22Rv1 (cell line): ENCODE measurements around the gene MEGF10.
"Not testable (repeated sequence)": the region's sequence is repeated elsewhere in the genome, so short reads cannot be mapped to it uniquely, and the experiment has no call there.

Source experiments
- H3K27ac ChIP-seq: fragments of 450-650 bp; 2 replicates; pipeline ENCODE4 v1.5.1; 2017
- ZFX ChIP-seq: fragments of 450-650 bp; IDR thresholded peaks from 2 replicates; pipeline ENCODE4 v1.6.1; 2017; ENCODE audit warnings: antibody characterized with exemption, borderline replicate concordance
- TF ChIP-seq, protein P1 (sequence below): fragments of 450-650 bp; IDR thresholded peaks from 2 replicates; pipeline ENCODE4 v1.5.1; 2017; ENCODE audit warnings: mild to moderate bottlenecking

Gene MEGF10

GRCh38 chr5:127308945-127309344, 18.3 kb downstream of the MEGF10 start:
- TF ChIP-seq, protein P1, sequence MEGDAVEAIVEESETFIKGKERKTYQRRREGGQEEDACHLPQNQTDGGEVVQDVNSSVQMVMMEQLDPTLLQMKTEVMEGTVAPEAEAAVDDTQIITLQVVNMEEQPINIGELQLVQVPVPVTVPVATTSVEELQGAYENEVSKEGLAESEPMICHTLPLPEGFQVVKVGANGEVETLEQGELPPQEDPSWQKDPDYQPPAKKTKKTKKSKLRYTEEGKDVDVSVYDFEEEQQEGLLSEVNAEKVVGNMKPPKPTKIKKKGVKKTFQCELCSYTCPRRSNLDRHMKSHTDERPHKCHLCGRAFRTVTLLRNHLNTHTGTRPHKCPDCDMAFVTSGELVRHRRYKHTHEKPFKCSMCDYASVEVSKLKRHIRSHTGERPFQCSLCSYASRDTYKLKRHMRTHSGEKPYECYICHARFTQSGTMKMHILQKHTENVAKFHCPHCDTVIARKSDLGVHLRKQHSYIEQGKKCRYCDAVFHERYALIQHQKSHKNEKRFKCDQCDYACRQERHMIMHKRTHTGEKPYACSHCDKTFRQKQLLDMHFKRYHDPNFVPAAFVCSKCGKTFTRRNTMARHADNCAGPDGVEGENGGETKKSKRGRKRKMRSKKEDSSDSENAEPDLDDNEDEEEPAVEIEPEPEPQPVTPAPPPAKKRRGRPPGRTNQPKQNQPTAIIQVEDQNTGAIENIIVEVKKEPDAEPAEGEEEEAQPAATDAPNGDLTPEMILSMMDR = no peak
- TF ChIP-seq ZFX = no peak
- no peak overlapping the region for H3K27ac ChIP-seq

- no peak overlapping the region for H3K27ac ChIP-seq
- TF ChIP-seq, protein P1 = no peak
- no peak for TF ChIP-seq ZFX
Measured at GRCh38 chr5:127311349-127311748, 20.8 kb downstream of the MEGF10 start.

- TF ChIP-seq, protein P1 = no peak
- TF ChIP-seq ZFX = no peak
- H3K27ac ChIP-seq = no peak overlapping the region
Measured at GRCh38 chr5:127311781-127312525, 21.4 kb downstream of the MEGF10 start.

GRCh38 chr5:127313379-127313778, 22.8 kb downstream of the MEGF10 start:
- TF ChIP-seq ZFX = no peak
- TF ChIP-seq, protein P1 = no peak
- H3K27ac ChIP-seq = no peak overlapping the region

DNA sequence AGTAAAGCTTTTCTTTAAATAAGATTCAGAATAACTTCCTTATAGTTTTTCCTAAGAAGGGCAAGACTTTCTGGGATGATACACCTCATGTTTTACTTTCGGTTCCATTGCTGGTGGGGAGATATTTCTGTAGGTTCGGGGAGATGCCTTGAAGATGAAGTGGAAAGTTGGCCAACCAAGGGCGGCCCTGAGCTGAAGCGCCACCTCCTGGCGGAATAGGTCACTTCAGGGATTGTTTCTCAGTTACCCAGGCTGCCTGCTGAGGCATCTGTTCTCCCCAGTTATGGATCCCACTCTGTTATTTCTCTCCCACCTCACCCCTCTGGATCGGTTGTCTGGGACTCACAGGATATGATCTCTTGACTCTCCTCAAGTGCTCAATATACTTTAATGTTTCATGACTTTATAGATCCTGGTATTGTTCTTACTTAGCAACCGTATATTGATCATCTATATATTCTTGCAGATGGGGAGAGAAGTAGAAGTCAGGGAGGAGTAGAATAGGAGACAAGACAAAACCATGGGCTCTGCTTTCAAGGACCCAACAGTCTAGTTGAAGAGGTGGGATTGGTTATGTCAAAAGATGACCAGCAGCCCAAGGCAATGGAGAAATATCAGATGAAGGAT, 23.4 kb downstream of the MEGF10 start:
- H3K27ac ChIP-seq = no peak overlapping the region
- TF ChIP-seq, protein P1 = peak; percentile 94
- TF ChIP-seq ZFX = no peak

GRCh38 chr5:127316011-127316410, 25.4 kb downstream of the MEGF10 start:
- TF ChIP-seq ZFX = no peak
- TF ChIP-seq, protein P1 = no peak
- no peak overlapping the region for H3K27ac ChIP-seq

GRCh38 chr5:127317385-127317784, 26.8 kb downstream of the MEGF10 start:
- not testable (repeated sequence) for H3K27ac ChIP-seq
